Neural crest cell (in vitro differentiated cells): Measurements from ENCODE around the gene NPS. TPM values are rescaled to one million over a fixed set of nuclear protein-coding genes. Genes with fewer than 3 reads are reported as not detected.

ENCODE experiments used
- DNase-seq: peaks from one replicate; pipeline ENCODE4 v3.0.0; 2021; ENCODE audit warnings: low read depth, mixed read lengths, low spot score
- H3K27ac Mint-ChIP-seq: one replicate; pipeline ENCODE4 v1.8.0; 2021; ENCODE audit warnings: mild to moderate bottlenecking, mixed read lengths; ENCODE audit not compliant: unreplicated experiment
- H3K27me3 Mint-ChIP-seq: 2 replicates; pipeline ENCODE4 v1.8.0; 2021; ENCODE audit warnings: low read depth, mild to moderate bottlenecking, mixed read lengths
- H3K36me3 Mint-ChIP-seq: 2 replicates; pipeline ENCODE4 v1.8.0; 2021; ENCODE audit warnings: low read depth, mild to moderate bottlenecking, mixed read lengths
- H3K4me1 Mint-ChIP-seq: 2 replicates; pipeline ENCODE4 v1.8.0; 2021; ENCODE audit warnings: mixed read lengths
- H3K4me3 Mint-ChIP-seq: one replicate; pipeline ENCODE4 v1.8.0; 2021; ENCODE audit warnings: mild to moderate bottlenecking, mixed read lengths
- H3K9me3 Mint-ChIP-seq: 2 replicates; pipeline ENCODE4 v1.8.0; 2021; ENCODE audit warnings: mixed read lengths
- CTCF ChIP-seq: fragments of 200-600 bp; sonication (generic); conservative IDR thresholded peaks from 2 replicates; pipeline ENCODE4 v1.5.0; 2021; ENCODE audit warnings: antibody characterized with exemption, mild to moderate bottlenecking
- long read RNA-seq: library from polyadenylated mRNA; unstranded; transcript quantifications from one replicate; pipeline ENCODE4 v2.0.0, GENCODE V29; 2020
- total RNA-seq: library from RNA; stranded (reverse); gene quantifications from 2 replicates; pipeline ENCODE4 v1.2.1, GENCODE V29; 2021

NPS gene
- not detected in 2 replicates for total RNA-seq
- long read RNA-seq: 0 reads

GRCh38 chr10:127549009-127549408 is at the start of gene NPS:
Gene NPS, plus strand, starts transcription at chr10:127549309. Its CDS starts 60 bp downstream, at chr10:127549369.
- Mint-ChIP-seq H3K9me3 (peaks cover 18% of the 10 kb centered on the region), H3K36me3 (peaks cover 5% of the 10 kb centered on the region), H3K27me3 (peaks cover 41% of the 10 kb centered on the region)

GRCh38 chr10:127500127-127500526 is 49.0 kb upstream of the NPS start:
- no peak overlapping the region for H3K27ac Mint-ChIP-seq
- H3K4me3 Mint-ChIP-seq: no peak overlapping the region
- H3K36me3 Mint-ChIP-seq: no peaks in the 10 kb centered on the region
- TF ChIP-seq CTCF: no peak
- H3K4me1 Mint-ChIP-seq: no peaks in the 10 kb centered on the region
- no peak for DNase-seq
- no peaks in the 10 kb centered on the region for H3K9me3 Mint-ChIP-seq
- peaks cover 5% of the 10 kb centered on the region for H3K27me3 Mint-ChIP-seq

More at GRCh38 chr10:127549009-127549408, at the start of gene NPS:
- Mint-ChIP-seq H3K4me3 (no peak within 1 kb of the TSS), H3K27ac (no peak within 1 kb of the TSS), H3K4me1 (no peaks in the 10 kb centered on the region)
- no peak for DNase-seq
- TF ChIP-seq CTCF: no peak

GRCh38 chr10:127506094-127506493 is 43.0 kb upstream of the NPS start:
- peaks cover 6% of the 10 kb centered on the region for H3K27me3 Mint-ChIP-seq
- H3K4me3 Mint-ChIP-seq: no peak overlapping the region
- DNase-seq: no peak
- no peak overlapping the region for H3K27ac Mint-ChIP-seq
- H3K36me3 Mint-ChIP-seq: no peaks in the 10 kb centered on the region
- H3K9me3 Mint-ChIP-seq: no peaks in the 10 kb centered on the region
- no peaks in the 10 kb centered on the region for H3K4me1 Mint-ChIP-seq
- TF ChIP-seq CTCF: no peak

- H3K4me3 Mint-ChIP-seq: no peak overlapping the region
- no peak for DNase-seq
- TF ChIP-seq CTCF: no peak
- H3K9me3 Mint-ChIP-seq: peaks cover 12% of the 10 kb centered on the region
- no peaks in the 10 kb centered on the region for H3K36me3 Mint-ChIP-seq
- H3K27me3 Mint-ChIP-seq: peaks cover 9% of the 10 kb centered on the region
- no peak overlapping the region for H3K27ac Mint-ChIP-seq
- H3K4me1 Mint-ChIP-seq: peaks cover 23% of the 10 kb centered on the region
These were observed 26.8 kb upstream of the NPS start for GRCh38 chr10:127522298-127522697.

GRCh38 chr10:127523476-127523875 is 25.6 kb upstream of the NPS start:
- no peaks in the 10 kb centered on the region for H3K36me3 Mint-ChIP-seq
- no peak for DNase-seq
- peaks cover 27% of the 10 kb centered on the region for H3K4me1 Mint-ChIP-seq
- TF ChIP-seq CTCF: no peak
- H3K9me3 Mint-ChIP-seq: peaks cover 15% of the 10 kb centered on the region
- no peak overlapping the region for H3K4me3 Mint-ChIP-seq
- peaks cover 9% of the 10 kb centered on the region for H3K27me3 Mint-ChIP-seq
- H3K27ac Mint-ChIP-seq: no peak overlapping the region

GRCh38 chr10:127524229-127524628 is 24.9 kb upstream of the NPS start:
- peak; percentile 48 for TF ChIP-seq CTCF
- H3K9me3 Mint-ChIP-seq: peaks cover 15% of the 10 kb centered on the region
- no peak for DNase-seq
- no peaks in the 10 kb centered on the region for H3K36me3 Mint-ChIP-seq
- peaks cover 9% of the 10 kb centered on the region for H3K27me3 Mint-ChIP-seq
- peaks cover 27% of the 10 kb centered on the region for H3K4me1 Mint-ChIP-seq
- no peak overlapping the region for H3K27ac Mint-ChIP-seq
- H3K4me3 Mint-ChIP-seq: no peak overlapping the region
